ENCODE data around the gene APBA2. TPM values are rescaled to one million over a fixed set of nuclear protein-coding genes. Genes with fewer than 3 reads are reported as not detected.

APBA2 gene
- polyA plus RNA-seq, 1 donor = 3.5 TPM

DNA sequence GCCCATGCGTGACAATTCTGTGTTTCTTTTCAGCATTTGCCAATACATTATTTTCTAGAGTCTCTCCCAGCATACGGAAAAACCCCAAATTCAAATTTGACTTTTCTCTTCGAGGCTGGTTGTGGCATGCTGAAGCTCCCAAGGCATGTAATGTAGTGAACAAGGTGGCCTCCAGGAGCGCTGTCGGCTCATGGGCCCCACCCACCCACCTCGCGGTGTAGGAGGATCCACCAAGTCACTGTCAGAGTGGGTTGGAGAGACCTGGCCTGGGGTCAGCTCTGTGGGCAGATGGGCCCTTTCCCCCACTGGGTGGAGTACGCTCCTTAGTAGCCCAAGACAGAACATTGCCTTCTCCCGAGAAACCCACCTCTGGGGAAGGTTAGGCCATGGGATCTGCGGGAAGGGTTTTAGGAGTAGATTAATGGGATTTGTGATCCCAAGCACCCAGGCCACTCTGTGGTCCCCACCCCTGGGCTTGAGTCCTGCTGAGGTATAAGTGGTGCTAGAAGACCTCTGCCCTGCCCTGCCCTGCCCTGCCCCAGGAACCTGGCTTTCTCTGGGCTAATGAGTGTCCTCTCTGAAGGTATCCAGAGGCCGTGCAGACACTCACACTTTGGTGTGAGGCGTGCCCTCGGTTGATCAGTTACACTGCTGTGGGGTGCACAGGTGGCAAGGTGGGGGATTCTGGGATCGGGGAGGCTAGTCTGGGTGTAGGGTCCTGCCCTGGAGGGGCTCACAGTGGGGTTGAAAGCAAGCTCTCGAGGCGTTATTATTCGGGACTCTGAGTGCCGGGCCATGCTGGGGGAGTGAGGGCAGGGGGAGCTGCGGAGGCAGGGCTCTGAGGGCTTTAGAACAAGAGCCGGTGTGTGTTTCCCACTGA lies 97.9 kb downstream of the APBA2 start:
- no peaks in the 10 kb centered on the region for H3K4me1 ChIP-seq (ENCODE audit: control insufficient read depth, insufficient read depth, low read length)
- H3K4me3 ChIP-seq (ENCODE audit: low read length) = no peak overlapping the region
- no peak overlapping the region for H3K27ac ChIP-seq (ENCODE audit: low read length)
- no peaks in the 10 kb centered on the region for H3K36me3 ChIP-seq (ENCODE audit: control insufficient read depth, insufficient read depth, low read length)
- no peak for DNase-seq
- no CpG with 5 or more reads among the region's 20 CpGs for WGBS (ENCODE audit: insufficient coverage, low lambda C conversion rate)
- H3K9me3 ChIP-seq (ENCODE audit: control insufficient read depth, low read depth, low read length) = no peaks in the 10 kb centered on the region
- no peaks in the 10 kb centered on the region for H3K27me3 ChIP-seq (ENCODE audit: control insufficient read depth, insufficient read depth, low read length)

DNA sequence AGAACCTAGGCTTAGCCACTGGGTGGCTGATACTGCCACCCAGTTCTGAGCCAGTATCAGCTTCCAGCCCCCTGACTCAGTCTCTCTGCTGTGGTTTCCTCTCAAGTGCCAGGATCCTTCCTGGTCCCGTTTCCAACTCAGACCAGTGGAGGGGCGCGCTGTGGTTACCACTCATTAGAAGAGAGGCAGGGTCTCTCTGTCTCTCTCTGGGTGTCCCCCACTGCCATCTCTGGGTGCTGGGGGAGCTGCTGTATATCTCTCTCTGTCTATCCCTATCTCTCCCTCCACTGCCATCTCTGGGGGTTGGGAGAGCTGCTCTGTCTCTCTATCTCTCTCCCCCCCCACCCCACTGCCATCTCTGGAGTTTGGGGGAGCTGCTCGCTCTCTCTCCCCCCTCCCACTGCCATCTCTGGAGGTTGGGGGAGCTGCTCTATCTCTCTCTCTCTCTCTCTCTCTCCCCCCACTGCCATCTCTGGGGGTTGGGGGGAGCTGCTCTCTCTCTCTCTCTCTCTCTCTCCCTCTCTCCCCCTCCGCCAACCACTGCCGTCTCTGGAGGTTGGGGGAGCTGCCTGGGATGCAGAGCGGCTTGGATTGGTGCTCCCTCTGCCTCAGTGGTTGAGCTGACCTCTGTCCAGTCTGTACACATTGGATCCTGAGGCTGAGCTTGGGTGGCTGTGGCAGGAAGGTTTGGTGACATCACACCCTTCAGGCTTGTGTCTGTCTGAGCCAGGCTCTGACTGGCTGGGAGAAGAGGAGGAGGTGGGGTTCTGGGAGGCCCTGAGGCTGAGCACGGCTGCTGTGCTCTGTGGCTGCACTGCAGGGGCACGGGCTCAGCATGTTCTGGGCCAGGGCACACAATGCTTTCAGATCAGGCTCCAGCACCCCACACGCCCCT lies 98.9 kb downstream of the APBA2 start:
- Histone ChIP-seq H3K4me1 (ENCODE audit: control insufficient read depth, insufficient read depth, low read length) (no peaks in the 10 kb centered on the region), H3K4me3 (ENCODE audit: low read length) (no peak overlapping the region), H3K36me3 (ENCODE audit: control insufficient read depth, insufficient read depth, low read length) (no peaks in the 10 kb centered on the region), H3K9me3 (ENCODE audit: control insufficient read depth, low read depth, low read length) (no peaks in the 10 kb centered on the region), H3K27me3 (ENCODE audit: control insufficient read depth, insufficient read depth, low read length) (no peaks in the 10 kb centered on the region), H3K27ac (ENCODE audit: low read length) (no peak overlapping the region)
- DNase-seq = peak in 1 of 2 donors; percentile 14
- WGBS (ENCODE audit: insufficient coverage, low lambda C conversion rate) = no CpG with 5 or more reads among the region's 10 CpGs

- no peak overlapping the region for H3K27ac ChIP-seq (ENCODE audit: low read length)
- no peaks in the 10 kb centered on the region for H3K9me3 ChIP-seq (ENCODE audit: control insufficient read depth, low read depth, low read length)
- no peaks in the 10 kb centered on the region for H3K27me3 ChIP-seq (ENCODE audit: control insufficient read depth, insufficient read depth, low read length)
- 57% methylated on average over 4 of the region's 6 CpGs for WGBS (ENCODE audit: insufficient coverage, low lambda C conversion rate)
- no peak for DNase-seq
- H3K36me3 ChIP-seq (ENCODE audit: control insufficient read depth, insufficient read depth, low read length) = no peaks in the 10 kb centered on the region
- H3K4me1 ChIP-seq (ENCODE audit: control insufficient read depth, insufficient read depth, low read length) = no peaks in the 10 kb centered on the region
- H3K4me3 ChIP-seq (ENCODE audit: low read length) = no peak overlapping the region
These were observed 99.5 kb downstream of the APBA2 start for GRCh38 chr15:28985316-28985645.

- Histone ChIP-seq H3K27me3 (ENCODE audit: control insufficient read depth, insufficient read depth, low read length) (no peaks in the 10 kb centered on the region), H3K4me1 (ENCODE audit: control insufficient read depth, insufficient read depth, low read length) (no peaks in the 10 kb centered on the region), H3K4me3 (ENCODE audit: low read length) (no peak overlapping the region), H3K36me3 (ENCODE audit: control insufficient read depth, insufficient read depth, low read length) (no peaks in the 10 kb centered on the region), H3K9me3 (ENCODE audit: control insufficient read depth, low read depth, low read length) (no peaks in the 10 kb centered on the region), H3K27ac (ENCODE audit: low read length) (no peak overlapping the region)
- DNase-seq = no peak
- WGBS (ENCODE audit: insufficient coverage, low lambda C conversion rate) = no CpG with 5 or more reads among the region's 8 CpGs
These were observed 99.9 kb downstream of the APBA2 start for GRCh38 chr15:28985691-28986090.

- no peak overlapping the region for H3K4me3 ChIP-seq (ENCODE audit: low read length)
- no CpG with 5 or more reads among the region's 9 CpGs for WGBS (ENCODE audit: insufficient coverage, low lambda C conversion rate)
- H3K27ac ChIP-seq (ENCODE audit: low read length) = no peak overlapping the region
- no peaks in the 10 kb centered on the region for H3K9me3 ChIP-seq (ENCODE audit: control insufficient read depth, low read depth, low read length)
- no peaks in the 10 kb centered on the region for H3K4me1 ChIP-seq (ENCODE audit: control insufficient read depth, insufficient read depth, low read length)
- DNase-seq = no peak
- no peaks in the 10 kb centered on the region for H3K27me3 ChIP-seq (ENCODE audit: control insufficient read depth, insufficient read depth, low read length)
- H3K36me3 ChIP-seq (ENCODE audit: control insufficient read depth, insufficient read depth, low read length) = no peaks in the 10 kb centered on the region
These were observed 100.3 kb downstream of the APBA2 start for GRCh38 chr15:28986108-28986507.

GRCh38 chr15:28986726-28987125 lies 101.0 kb downstream of the APBA2 start:
- WGBS (ENCODE audit: insufficient coverage, low lambda C conversion rate) = no CpG with 5 or more reads among the region's 2 CpGs
- Histone ChIP-seq H3K4me1 (ENCODE audit: control insufficient read depth, insufficient read depth, low read length) (no peaks in the 10 kb centered on the region), H3K36me3 (ENCODE audit: control insufficient read depth, insufficient read depth, low read length) (no peaks in the 10 kb centered on the region), H3K27me3 (ENCODE audit: control insufficient read depth, insufficient read depth, low read length) (no peaks in the 10 kb centered on the region), H3K4me3 (ENCODE audit: low read length) (no peak overlapping the region), H3K9me3 (ENCODE audit: control insufficient read depth, low read depth, low read length) (no peaks in the 10 kb centered on the region), H3K27ac (ENCODE audit: low read length) (no peak overlapping the region)
- no peak for DNase-seq

DNA sequence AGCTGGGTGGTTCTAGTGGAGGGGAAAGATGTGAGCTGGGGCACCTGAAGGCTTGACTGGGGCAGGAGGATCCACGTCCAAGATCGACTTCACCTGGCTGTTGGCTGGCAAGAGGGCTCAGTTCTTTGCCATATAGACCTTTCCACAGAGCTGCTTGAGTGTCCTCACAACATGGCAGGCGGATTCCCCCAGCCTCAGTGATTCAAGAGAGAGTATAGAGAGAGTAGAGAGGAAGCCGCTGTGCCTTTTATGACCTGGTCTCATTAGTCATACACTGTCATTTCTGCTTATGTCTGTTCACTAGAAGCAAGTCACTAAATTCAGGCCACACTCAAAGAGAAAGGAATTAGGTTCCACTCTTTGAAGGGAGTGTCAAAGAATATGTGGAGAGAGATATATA lies 101.6 kb downstream of the APBA2 start:
- Histone ChIP-seq H3K4me1 (ENCODE audit: control insufficient read depth, insufficient read depth, low read length) (no peaks in the 10 kb centered on the region), H3K27me3 (ENCODE audit: control insufficient read depth, insufficient read depth, low read length) (no peaks in the 10 kb centered on the region), H3K36me3 (ENCODE audit: control insufficient read depth, insufficient read depth, low read length) (no peaks in the 10 kb centered on the region), H3K9me3 (ENCODE audit: control insufficient read depth, low read depth, low read length) (no peaks in the 10 kb centered on the region), H3K4me3 (ENCODE audit: low read length) (no peak overlapping the region), H3K27ac (ENCODE audit: low read length) (no peak overlapping the region)
- DNase-seq = no peak
- no CpG with 5 or more reads among the region's 4 CpGs for WGBS (ENCODE audit: insufficient coverage, low lambda C conversion rate)

DNA sequence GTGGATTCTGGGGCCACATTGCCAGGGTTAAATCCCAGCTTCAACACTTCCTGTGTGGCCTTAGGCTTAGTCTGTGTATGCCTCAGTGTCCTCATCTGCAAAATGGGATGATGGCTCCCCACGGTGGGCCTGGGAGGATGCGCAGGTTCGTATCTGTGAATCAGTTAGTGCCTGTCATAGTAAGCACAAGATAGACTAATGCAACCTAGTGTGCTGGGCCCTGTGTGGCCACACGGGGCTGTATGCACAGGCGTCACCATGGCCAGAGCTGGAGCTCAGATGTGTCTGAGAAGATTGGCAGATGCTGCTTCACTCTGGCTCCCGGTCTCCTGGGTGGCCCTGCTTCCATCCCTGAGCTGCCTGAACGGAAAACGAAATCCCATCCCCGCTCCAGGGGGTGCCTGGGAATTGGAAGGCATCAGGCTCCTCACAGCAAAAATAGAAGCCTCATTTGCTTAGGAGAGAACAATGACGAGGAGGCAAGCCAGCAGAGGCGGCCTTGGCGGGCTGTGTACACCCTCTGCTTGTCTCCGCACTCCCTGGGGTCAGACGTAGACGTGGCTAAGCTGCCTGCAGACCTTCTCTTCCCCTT lies 103.6 kb downstream of the APBA2 start:
- no peak for DNase-seq
- Histone ChIP-seq H3K36me3 (ENCODE audit: control insufficient read depth, insufficient read depth, low read length) (no peaks in the 10 kb centered on the region), H3K4me3 (ENCODE audit: low read length) (no peak overlapping the region), H3K4me1 (ENCODE audit: control insufficient read depth, insufficient read depth, low read length) (no peaks in the 10 kb centered on the region), H3K27ac (ENCODE audit: low read length) (no peak overlapping the region), H3K9me3 (ENCODE audit: control insufficient read depth, low read depth, low read length) (no peaks in the 10 kb centered on the region), H3K27me3 (ENCODE audit: control insufficient read depth, insufficient read depth, low read length) (no peaks in the 10 kb centered on the region)
- no CpG with 5 or more reads among the region's 15 CpGs for WGBS (ENCODE audit: insufficient coverage, low lambda C conversion rate)

DNA sequence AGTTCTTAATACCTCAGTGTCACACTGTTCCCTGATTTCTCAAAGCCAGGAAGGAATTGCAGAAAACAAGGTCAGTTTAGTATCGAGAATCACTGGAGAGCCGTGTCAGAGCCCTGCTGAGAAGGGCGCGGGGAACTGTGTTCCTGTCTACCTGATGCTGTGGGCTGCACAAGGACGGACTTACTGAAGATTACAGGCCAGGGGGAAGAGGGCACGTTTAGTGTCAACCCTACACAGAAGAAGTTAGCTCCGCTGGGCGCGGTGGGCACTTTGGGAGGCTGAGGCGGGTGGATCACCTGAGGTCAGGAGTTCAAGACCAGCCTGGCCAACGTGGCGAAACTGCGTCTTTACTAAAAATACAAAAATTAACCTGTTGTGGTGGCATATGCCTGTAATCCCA lies 104.1 kb downstream of the APBA2 start:
- H3K36me3 ChIP-seq (ENCODE audit: control insufficient read depth, insufficient read depth, low read length) = no peaks in the 10 kb centered on the region
- H3K4me3 ChIP-seq (ENCODE audit: low read length) = no peak overlapping the region
- H3K27ac ChIP-seq (ENCODE audit: low read length) = no peak overlapping the region
- no peaks in the 10 kb centered on the region for H3K27me3 ChIP-seq (ENCODE audit: control insufficient read depth, insufficient read depth, low read length)
- WGBS (ENCODE audit: insufficient coverage, low lambda C conversion rate) = no CpG with 5 or more reads among the region's 13 CpGs
- no peaks in the 10 kb centered on the region for H3K9me3 ChIP-seq (ENCODE audit: control insufficient read depth, low read depth, low read length)
- no peak for DNase-seq
- H3K4me1 ChIP-seq (ENCODE audit: control insufficient read depth, insufficient read depth, low read length) = no peaks in the 10 kb centered on the region

GRCh38 chr15:28990390-28990789 lies 104.6 kb downstream of the APBA2 start:
- Histone ChIP-seq H3K27ac (ENCODE audit: low read length) (no peak overlapping the region), H3K9me3 (ENCODE audit: control insufficient read depth, low read depth, low read length) (no peaks in the 10 kb centered on the region), H3K4me3 (ENCODE audit: low read length) (no peak overlapping the region), H3K36me3 (ENCODE audit: control insufficient read depth, insufficient read depth, low read length) (no peaks in the 10 kb centered on the region), H3K27me3 (ENCODE audit: control insufficient read depth, insufficient read depth, low read length) (no peaks in the 10 kb centered on the region), H3K4me1 (ENCODE audit: control insufficient read depth, insufficient read depth, low read length) (no peaks in the 10 kb centered on the region)
- no peak for DNase-seq
- WGBS (ENCODE audit: insufficient coverage, low lambda C conversion rate) = no CpG with 5 or more reads among the region's 2 CpGs
